ENCODE data around the gene MIOS.

DNA sequence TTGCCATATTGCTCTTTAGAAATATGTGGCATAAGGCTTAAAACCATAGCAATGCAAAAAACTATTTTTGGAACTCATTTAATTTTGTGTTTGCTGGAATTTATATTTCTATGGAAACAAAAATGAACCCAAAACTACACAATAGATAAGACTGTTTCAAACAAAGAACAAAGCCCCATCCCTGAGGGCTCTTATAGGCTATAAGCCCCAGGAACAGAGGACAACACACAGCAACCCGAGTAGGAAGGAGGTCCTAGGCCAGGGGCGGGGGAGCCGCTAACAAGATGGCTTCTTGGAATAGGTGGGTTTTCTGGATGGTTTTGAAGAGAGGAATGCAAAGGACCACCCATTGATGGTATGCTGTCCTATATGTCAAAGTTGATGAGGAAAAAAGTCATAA is 39.6 kb upstream of the MIOS start:
- TF ChIP-seq EZH2phosphoT487 (IDR thresholded peaks at IDR 0.05; ENCODE audit: low read depth) = no peak
- TF ChIP-seq, protein P1, sequence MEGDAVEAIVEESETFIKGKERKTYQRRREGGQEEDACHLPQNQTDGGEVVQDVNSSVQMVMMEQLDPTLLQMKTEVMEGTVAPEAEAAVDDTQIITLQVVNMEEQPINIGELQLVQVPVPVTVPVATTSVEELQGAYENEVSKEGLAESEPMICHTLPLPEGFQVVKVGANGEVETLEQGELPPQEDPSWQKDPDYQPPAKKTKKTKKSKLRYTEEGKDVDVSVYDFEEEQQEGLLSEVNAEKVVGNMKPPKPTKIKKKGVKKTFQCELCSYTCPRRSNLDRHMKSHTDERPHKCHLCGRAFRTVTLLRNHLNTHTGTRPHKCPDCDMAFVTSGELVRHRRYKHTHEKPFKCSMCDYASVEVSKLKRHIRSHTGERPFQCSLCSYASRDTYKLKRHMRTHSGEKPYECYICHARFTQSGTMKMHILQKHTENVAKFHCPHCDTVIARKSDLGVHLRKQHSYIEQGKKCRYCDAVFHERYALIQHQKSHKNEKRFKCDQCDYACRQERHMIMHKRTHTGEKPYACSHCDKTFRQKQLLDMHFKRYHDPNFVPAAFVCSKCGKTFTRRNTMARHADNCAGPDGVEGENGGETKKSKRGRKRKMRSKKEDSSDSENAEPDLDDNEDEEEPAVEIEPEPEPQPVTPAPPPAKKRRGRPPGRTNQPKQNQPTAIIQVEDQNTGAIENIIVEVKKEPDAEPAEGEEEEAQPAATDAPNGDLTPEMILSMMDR (IDR thresholded peaks at IDR 0.05; ENCODE audit: low read depth, low read length) = no peak

All from OCI-LY3 (cell line).